ENCODE results near the gene PDCL2.
"Not testable (repeated sequence)": the region's sequence is repeated elsewhere in the genome, so short reads cannot be mapped to it uniquely, and the experiment has no call there.

Gene PDCL2, protein sequence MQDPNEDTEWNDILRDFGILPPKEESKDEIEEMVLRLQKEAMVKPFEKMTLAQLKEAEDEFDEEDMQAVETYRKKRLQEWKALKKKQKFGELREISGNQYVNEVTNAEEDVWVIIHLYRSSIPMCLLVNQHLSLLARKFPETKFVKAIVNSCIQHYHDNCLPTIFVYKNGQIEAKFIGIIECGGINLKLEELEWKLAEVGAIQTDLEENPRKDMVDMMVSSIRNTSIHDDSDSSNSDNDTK

DNA sequence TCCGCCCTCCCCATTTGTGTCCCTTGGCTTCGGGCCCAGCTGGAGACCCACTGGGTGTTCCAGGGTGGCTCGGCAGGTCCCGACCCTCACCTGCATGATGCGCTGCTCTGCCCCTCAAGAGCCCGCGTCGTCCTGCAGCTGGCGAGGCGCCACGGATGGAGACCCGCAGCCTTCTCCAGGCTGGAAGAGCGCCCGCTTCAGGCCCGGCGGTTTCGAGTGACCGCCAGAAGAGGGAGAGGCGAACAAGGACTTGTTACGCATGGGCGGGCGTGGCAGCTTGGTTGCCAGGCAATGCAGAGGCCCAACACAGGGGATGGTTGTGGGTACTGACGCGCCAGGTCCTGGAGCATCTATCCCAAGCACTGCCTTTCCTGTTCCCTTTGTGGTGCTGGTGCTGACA lies at the start of gene PDCL2:
Gene PDCL2 (minus strand): TSS at position 232 of the 400 bp plus-strand sequence. CDS start 136 bp downstream, at position 96.
- no peak for DNase-seq

DNA sequence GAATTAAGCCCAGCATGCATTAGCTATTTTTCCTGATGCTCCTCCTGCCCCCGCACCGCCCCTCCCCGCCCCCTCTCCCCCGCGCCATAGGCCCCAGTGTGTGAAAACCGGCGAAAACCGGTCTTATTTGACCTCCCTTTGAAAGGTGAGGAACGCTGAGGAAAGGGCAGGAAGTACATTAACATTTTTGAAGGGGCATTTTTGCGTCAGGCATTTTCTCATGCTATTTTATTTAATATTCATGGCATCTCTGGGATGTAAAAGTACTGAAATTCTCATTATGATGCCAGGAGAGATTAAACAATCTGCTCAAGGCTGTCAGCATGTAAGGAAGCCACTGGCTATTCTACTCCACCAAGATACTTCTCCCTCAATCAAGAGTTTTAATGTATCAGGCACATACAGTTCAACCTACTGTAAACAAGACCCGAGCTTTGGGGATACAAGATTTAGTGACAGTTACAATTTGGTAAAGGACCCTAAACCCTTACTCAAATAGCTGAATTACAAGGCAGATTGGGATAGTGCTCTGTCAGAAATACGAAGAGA lies 45.3 kb upstream of the PDCL2 start:
- DNase-seq, result no peak

DNA sequence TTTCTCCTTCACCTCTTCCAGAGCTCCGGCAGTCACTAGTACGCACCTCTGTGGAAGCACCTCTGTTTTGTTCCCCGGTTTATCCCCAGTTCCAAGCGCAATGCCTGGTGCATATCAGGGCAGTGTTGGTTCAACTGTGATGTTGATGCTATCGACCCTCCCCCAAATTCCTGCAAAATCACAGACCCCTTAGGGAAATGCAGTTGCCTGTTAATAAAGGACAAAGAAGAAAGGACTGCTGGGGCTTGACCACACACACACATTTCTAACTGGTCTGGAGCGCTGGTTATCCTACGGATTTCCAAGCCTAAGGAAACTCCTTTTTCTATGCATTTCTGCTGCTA lies 44.6 kb upstream of the PDCL2 start:
- DNase-seq, result no peak

DNA sequence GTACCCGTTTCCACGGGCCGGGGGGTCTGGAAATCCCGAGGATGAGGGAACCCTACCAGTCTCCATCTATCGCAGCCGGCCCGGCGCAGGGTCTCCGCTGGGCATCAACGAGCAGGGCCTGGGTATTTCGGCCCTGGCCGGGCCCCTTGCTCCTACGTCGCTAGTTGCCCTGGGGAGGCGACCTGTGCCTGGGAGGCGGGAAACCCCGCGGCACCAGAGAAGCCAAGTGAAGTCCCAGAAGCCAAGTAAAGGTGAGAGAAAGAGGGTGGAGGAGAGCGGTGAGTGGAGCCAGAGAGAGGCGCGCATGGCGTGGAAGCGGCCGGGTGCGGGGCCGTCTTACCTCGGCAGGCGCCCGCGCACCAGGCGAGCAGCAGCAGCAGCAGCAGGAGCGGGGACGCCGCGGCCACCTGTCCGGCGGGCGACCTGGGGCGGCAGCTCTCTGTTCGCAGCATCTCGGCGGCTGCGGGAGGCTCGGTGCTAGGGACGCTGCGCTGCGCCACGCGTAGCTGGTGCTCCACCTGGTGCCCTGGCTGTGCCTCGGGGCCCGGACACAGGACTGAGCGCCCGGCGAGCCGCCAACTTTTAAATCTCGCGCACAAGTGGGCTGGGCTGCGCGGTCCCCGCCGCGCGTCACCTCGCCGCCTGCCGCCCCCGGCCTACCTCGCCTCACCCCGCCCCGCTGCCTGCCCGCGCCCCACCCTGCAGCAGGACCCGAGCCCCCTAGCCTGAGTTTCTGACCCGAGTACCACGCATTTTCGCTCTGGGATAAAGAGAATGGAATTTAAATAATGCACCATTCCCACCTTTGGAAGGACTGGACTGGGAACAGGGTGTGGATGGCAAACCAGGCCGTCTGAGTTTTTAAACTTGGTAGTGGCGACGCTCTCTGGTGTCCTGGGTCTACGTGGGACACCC lies 44.0 kb upstream of the PDCL2 start, which contains the start of gene NMU:
Gene NMU (minus strand): TSS at position 558 of the 915 bp plus-strand sequence. CDS start 106 bp downstream, at position 452.
- peak; percentile 65 for DNase-seq

DNA sequence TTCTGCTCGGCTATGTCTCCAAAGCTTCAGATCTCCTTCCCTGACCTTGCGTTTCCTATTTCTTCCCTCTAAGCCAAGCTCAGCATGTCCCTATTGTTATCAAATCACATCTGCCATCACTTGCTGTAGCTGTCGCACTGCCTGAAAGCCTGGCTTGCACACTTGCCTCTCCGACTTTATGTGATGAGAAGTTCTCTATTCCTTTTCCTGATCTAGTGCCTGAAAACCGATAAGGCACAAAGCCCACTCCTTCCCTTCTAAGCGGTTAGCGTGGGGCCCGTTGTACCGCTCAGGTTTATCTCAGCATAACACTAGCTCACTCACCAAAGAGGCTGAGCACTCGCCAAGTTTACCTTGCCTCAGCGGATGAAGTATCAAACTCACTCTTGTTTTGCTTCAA lies 43.2 kb upstream of the PDCL2 start:
- DNase-seq, result peak; percentile 43

DNA sequence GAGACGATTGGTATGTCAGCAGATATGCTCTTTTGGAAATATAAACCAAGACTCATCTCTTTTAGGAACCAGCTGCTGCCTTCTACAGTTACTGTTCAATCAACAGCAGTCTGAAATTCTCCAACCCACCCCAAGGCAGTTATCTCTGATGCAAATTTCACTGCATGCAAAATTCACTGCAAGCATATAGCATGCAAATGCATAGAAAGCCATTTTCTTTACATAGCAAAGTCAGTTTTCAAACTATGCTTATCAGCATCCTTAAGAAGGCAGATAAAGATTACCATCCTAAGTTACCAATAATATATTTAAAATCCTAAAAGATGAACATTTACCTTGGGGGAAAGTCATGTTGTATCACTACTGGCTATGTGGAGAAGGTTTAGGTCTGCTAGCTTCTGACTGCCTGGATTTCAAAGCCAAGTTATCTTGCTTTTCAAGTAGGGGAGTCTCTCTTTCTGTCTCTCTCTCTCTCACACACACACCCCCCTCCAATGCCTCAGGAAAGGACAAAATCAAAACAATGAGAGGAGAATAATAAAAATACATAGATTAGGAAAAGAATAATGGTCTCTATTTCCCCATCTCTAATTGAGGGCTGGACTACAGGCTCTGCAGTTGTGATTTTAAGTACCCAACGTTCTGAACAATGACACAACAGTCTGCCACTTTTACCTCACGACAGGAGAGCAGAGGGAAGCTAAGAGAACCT lies 42.5 kb upstream of the PDCL2 start:
- DNase-seq, result no peak

DNA sequence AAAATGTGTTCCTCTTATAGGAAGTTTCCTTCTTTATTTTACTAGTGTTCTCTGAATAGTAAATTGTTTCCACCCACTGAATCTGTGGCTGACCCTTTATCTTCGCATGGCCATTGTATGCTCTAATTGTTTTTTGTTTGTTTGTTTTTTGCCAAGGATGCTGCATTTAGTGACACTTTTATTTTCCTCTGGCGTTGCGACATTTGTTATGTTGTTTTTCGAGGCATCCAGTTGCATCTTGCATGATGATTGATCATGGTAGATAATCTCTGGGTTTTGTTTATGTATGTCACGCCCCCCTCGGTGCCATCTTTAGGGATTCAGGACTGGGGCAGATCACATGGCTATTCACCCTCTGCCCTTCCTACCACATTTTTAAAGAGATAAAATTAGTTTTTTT lies 41.9 kb upstream of the PDCL2 start:
- DNase-seq, result no peak

DNA sequence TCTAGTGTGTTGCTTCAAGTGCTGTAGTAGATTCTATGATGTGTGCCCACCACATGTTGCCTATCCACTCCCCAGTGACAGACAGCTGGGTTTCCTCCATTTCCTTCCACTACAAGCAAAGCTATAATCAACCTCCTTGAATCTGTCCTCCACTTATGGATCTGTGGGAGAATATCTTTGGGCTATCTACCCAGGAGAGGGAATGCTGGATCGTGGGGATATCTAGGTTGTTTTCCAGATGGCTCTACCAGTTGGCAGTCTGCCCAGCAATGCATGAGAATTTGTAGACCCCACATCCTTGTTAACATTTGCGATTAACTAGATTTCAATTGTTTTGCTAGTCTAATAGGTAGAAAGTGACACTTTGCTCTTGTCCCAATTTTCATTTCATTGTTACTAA lies 33.8 kb upstream of the PDCL2 start:
- no peak for DNase-seq

DNA sequence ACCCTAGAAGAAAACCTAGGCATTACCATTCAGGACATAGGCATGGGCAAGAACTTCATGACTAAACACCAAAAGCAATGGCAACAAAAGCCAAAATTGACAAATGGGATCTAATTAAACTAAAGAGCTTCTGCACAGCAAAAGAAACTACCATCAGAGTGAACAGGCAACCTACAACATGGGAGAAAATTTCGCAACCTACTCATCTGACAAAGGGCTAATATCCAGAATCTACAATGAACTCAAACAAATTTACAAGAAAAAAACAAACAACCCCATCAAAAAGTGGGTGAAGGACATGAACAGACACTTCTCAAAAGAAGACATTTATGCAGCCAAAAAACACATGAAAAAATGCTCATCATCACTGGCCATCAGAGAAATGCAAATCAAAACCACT lies 32.0 kb upstream of the PDCL2 start:
- DNase-seq, result not testable (repeated sequence)

DNA sequence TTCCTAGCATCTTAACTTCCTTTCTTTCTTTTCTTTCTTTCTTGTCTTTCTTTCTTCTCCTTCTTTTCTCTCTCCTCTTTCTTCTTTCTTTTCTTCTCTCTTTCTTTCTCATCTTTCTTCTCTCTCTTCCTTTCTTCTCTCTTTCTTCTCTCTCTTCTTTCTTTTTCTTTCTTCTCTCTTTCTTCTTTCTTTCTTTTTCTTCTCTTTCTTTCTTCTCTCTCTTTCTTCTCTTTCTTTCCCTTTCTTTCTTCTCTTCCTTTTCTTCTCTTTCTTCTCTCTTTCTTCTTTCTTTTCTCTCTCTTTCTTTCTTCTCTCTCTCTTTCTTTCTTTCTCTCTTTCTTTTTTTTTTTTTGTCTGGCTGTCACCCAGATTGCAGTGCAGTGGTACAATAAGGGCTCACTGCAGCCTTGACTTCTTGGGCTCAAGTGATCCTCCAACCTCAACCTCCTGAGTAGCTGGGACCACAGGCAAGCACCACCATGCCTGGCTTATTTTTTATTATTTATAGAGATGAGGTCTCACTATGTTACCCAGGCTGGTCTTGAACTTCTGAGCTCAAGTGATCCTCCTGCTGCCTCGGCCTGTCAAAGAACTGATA lies 26.6 kb upstream of the PDCL2 start:
- no peak for DNase-seq

DNA sequence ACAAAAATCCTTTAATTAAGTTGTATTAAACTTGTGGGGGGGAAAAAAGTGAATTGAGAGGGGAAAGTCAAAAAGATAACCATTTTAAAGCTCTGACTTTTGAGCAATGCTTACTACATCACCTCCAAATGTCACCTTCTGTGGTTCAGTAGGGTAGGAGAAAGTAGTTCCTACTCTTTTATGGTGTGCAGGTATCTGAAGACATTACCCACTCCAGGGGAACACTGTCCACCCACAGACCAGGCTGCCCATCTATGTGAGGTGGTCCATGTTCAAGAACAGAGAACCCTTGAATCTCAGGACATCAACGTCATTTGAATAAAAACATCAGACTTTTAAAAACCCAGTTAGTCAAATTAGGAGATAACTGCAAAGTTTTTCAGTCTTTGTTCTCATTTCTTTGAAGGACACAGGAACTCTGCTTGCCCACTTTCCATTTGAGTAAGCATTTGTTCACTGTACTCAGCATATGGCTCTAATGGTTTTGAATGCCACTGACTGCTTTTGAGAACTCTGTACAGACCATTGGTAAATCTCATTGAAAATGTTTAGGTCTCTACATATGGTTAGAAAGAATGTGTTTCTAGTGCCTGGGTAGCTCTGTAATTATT lies 25.6 kb upstream of the PDCL2 start:
- DNase-seq, result no peak

DNA sequence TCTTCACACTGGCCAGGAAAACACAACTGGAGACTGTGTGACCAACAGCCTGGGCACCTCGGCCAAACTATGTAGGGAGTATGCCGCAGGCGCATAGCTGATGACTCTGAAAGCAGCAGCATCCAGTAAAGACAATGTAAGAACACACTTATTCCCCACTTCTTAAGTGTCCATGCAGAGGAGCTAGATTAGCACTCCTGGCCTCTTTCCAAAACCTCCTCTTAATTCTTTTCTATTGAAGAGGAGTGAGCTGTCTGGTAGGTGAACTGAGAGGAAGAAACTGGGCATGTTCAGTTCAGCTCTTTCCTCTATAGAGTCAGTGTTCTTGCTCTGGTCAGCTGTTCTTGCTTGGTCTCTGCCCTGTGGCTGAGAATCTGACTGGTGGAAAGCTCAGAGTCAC lies 23.0 kb upstream of the PDCL2 start:
- no peak for DNase-seq

DNA sequence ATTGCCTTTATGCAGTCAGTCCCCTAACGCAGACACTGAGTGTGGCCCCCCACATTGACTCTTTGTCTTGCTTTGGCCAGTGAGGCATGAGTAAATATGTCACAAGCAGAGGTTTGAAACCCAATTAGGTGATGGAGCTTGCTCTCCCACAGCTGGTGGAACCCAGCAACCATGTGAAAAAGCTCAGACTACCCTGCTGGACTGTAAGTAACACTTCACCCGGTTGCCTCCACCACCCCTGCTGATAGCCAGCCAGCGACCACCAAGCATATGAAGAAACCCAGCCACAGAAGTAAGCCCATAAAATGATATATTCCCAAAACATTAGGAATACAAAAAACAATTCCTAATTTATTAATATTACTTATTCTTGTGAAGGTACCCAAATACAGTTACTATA lies 21.6 kb upstream of the PDCL2 start:
- DNase-seq, result no peak

DNA sequence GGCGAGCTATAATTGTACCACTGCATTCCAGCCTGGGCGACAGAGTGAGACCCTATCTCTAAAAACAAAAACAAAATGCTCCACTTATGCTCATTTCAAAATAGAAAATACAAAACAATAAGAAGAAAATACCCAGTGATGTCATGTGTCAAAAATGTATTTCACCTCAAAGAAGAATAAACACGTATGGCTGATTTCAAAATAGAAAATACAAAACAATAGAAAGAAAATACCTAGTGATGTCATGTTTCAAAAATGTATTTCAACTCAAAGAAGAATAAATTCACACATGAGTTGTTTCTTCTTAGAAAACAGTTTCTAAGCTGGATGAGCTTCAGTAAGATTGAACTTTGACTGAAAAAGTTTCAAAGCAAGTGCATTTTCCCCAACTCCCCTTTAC lies 20.3 kb upstream of the PDCL2 start:
- DNase-seq, result no peak

DNA sequence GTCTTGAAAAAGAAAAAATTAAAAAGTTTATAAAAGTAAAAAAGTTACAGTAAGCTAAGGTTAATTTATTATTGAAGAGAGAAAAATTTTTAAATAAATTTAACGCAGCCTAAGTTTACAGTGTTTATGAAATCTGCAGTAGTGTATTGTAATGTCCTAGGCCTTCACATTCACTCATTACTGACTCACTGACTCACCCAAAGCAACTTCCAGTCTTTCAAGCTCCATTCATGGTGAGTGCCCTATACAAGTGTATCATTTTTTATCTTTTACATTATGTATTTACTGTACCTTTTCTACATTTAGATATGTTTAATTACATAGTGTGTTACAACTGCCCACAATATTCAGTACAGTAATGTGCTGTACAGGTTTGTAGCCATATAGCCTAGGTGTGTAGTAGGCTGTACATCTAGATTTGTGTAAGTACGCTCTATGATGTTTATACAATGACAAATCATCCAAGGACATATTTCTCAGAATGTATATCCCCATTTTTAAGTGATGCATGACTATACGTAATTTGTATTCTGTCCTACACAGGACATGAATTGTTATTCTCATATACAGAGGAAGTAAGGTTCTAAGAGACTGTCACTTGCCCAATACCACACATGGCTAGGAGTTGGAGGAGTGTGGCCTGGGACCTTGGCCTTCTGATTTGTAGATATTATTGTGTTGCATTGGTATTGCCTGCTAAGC lies 19.5 kb upstream of the PDCL2 start:
- DNase-seq, result no peak

DNA sequence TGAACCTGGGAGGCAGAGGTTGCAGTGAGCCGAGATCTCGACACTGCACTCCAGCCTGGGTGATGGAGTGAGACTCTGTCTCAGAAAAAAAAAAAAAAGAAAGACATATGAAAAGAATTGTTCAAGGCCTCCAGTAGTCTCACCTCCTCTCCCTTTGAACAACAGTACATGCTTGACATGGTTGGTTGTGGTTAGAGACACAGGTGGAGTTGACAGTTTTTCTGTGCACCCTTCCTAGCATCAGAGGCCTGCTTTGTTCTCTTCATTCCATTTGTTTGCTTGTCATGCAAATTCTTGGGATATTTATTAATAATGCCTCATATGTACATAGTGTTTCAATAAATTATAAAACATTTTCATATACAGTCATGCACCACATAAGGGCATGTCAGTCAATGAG lies 18.3 kb upstream of the PDCL2 start:
- no peak for DNase-seq

DNA sequence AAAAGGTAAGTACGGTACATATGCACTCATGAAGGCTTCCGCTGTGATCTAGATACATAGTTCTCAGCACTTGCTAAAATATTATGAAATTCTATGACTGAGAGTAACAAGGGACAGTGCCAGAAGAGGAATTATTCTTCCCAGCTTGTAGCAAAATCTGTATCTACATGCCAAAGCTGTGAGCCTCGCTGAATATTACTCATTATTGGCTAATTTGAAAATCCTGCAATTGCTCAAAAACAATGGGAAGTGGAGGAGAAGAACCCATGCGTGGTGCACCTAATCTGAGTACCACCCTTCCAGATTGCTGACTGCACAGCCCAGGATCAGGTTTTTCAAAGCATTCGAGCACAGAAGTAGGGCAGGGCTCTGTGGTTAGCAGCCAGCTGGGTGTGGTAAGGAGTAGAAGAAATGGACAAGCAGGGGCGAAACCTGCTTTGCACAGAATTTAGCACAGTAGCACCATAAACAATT lies 17.4 kb upstream of the PDCL2 start:
- DNase-seq, result no peak

DNA sequence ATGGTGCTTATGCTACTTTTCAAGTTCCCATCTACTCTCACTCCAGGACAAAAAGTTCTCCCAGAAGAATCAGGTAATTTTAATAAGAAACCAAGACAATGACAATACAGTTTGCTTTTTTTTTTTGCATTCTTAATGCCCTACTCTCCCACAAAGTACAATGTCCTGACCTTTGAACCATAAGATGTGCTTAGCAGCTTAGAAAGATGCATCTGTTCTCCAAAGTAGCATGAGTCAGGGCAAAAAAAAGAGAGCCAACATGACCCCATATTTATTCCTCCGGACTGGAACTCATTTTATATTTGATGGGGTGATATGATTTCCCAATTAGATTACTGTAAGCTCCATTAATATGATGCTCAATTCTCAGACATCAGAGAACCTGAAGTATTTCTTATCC lies 16.5 kb upstream of the PDCL2 start:
- DNase-seq, result no peak

DNA sequence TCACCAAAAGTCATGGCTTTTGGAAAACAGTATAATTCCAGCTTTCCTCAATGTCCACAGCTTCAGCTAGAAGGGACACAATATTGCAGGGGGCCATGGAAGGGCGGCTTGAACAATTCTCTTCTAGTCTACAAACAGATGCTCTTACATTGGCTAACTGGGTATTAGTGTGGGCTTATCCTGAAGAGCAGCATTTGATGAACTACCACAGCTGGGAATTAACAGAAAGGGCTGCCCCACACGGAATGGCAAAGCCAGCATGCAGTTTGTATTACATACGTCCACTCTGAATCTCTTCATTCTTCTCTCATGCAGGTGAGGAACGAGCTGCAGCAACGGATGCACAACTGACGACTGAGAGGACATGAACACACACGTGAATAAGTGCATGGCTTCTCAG lies 13.0 kb upstream of the PDCL2 start:
- no peak for DNase-seq

DNA sequence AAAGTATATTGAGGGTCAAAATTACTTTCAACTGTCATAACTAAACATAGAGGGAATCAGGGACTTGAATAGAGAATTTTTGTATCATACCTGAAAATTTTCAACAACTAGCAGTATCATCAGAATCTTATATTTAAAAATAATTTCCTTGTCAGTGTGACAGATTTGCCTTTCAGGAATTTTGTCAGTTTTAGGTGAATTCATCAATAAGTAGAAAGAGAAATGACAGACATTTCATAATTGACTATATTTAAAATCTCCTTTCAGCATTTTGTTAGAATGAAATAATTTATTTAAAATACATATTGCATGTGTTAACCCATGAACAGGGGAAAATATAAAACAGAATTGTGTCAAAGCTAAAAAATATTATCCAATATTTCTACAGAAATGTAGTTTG lies 8.6 kb upstream of the PDCL2 start:
- no peak for DNase-seq

DNA sequence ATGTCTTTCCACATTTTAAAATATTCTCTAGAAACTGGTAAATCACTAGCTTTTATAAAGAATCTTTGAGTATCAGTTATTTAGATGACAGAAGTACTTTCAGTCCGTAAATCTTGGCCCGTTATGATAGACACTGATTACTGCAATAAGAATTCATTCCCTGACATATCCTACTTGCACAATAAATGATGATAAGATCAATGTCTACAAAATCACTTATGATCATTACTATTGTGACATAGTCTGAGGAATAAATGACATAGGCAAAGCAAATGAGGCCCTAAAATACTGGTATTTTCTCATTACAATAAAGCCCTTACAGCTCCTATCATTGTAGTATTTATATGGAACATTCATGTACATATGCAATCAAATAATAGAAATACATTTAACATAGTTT lies 6.6 kb upstream of the PDCL2 start:
- no peak for DNase-seq

DNA sequence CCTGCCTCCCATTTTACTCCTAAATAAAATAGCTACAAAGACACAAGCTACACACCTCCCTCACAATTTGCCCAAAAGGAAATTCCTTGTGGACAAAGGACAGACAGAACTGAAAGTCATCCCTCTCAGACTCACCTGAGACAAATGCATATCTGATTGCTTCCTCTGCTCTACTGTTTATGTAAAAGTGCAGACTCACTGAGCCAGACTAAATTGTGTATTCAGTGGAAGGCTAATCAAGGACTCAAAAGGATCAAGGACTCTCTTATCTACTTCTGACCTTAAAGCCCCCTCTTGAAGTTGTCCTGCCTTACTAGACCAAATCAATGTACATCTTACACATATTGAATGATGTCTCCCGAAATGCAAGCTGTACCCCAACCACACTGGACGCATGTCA lies 3.9 kb downstream of the PDCL2 start:
- no peak for DNase-seq
